Suprapubic skin (tissue), 3 donors: ENCODE results near the gene LMBR1.

Experiments
- CTCF ChIP-seq, 2 donors: fragments of 200-600 bp in 1 of 2; fragments of 450-650 bp in 1 of 2; sonication (generic) in 1 of 2; IDR thresholded peaks; one replicate each; pipeline ENCODE4 v1.5.1; 2016 to 2019; ENCODE audit warnings: antibody characterized with exemption in 2 of 2, mild to moderate bottlenecking in 1 of 2, moderate library complexity in 1 of 2
- POLR2AphosphoS5 ChIP-seq, 3 donors: sonication (generic); formaldehyde crosslinking; IDR thresholded peaks; one replicate each; pipeline ENCODE4 v1.6.1; 2017; ENCODE audit warnings: antibody characterized with exemption in 3 of 3

DNA sequence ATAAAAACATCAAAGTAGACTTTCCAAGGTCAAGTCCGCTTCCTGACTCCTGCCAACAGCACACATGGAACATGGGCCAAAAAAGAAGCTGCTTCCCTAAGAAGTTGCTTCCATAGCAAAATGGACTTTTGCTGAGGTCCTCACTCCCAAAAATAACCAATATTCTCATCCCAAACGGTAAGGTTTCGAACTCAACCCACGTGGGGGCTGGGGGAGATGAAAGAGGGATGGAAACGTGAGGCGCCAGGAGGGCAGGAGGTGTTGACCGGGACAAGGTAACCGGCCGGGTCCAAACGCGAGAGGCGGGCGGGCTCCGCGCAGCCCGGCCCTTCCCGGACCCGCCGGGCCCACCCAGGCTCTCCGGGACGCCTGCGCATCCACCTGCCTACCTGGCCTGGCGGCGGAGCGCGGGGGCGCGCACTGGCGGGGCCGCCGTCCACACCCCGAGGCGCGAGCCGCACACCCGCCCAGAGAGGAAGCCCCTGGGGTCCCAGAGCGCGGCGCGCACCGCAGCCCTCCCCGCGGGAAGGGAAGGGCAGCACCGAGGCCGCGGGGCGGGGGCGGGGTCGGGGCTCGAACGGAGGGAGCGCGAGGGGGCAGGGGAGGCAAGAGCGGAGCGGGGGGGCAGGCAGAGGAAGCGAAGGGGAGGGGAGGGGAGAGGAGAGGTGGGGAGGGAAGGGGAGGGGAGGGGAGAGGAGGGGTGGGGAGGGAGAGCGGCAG, 742 bp downstream of the LMBR1 start:
- TF ChIP-seq CTCF (IDR thresholded peaks at IDR 0.05) (no peak), POLR2AphosphoS5 (IDR thresholded peaks at IDR 0.05) (no peak)
